ENCODE results near the gene SEH1L.
"Not testable (repeated sequence)": the region's sequence is repeated elsewhere in the genome, so short reads cannot be mapped to it uniquely, and the experiment has no call there.

Gene SEH1L

DNA sequence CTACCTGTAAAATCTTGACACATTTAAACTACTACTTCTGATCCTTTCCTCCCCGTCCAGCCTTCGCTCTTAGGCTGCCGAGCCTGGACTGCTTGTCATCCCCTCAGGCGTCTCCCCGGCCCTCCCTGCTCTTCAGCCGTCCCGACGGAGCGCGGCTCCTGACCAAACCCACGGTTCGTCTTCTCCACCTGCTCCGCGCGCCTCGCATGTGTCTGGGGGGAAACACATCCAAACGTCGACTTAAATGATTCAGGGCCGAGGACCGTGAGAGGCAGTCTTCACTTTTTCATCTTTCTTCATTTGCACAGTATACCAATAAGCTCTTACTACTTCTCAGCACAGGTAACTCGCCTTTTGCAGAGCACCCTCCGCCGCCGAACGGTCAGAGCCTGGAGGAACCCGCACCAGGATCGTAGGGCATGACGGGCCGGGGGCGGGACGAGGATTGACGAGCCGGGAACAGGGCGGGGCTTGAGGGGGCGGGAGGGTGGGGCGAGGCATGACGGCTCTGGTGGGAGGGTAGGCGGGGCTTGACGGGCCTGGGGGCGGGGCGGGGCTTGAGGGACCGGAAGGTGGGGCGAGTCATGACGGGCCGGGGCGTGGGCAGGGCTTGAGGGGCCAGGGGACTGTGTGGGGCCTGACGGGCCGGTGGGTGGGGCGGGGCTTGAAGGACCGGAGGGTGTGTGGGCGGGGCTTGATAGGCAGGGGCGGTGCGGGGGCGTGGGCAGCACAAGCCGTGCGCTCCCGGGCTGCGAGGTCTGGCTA is at the start of gene SEH1L:
Gene SEH1L, plus strand, starts transcription at position 727 of the 765 bp plus-strand sequence. CDS start 111 bp downstream, outside the sequence.
- peak; percentile 98 for DNase-seq

DNA sequence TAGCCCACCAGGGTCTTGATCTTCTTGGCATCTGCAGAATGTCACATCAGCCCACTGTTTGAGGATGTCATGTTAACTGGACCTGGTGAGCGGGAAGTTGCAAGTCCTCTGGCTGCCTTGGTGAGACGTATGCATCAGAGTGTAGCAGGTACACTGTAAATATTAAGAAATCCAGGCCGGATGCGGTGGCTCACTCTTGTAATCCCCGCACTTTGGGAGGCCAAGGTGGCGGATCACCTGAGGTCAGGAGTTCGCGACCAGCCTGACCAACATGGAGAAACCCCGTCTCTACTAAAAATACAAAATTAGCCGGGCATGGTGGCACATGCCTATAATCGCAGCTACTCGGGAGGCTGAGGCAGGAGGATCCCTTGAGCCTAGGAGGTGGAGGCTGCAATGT is 46.6 kb upstream of the SEH1L start:
- DNase-seq, result not testable (repeated sequence)

DNA sequence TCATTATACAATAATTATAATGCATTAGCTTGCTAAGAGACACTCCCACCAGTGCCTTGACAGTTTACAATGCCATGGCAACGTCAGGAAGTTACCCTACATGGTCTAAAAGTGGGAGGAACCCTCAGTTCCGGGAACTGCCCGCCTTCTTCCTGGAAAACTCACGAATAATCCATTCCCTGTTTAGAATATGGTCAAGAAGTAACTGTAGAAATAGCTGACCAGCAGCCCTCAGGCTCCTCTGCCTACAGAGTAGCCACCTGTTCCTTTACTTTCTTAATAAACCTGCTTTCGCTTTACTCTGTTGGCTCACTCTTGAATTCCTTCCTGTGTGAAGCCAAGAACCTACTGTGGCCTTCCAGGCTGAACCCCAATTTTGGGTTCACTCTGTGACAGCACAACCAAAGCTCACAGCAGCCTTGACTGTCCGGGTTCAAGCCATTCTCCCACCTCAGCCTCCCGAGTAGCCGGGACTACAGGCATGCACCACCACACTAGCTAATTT is 43.7 kb upstream of the SEH1L start:
- DNase-seq, result no peak

DNA sequence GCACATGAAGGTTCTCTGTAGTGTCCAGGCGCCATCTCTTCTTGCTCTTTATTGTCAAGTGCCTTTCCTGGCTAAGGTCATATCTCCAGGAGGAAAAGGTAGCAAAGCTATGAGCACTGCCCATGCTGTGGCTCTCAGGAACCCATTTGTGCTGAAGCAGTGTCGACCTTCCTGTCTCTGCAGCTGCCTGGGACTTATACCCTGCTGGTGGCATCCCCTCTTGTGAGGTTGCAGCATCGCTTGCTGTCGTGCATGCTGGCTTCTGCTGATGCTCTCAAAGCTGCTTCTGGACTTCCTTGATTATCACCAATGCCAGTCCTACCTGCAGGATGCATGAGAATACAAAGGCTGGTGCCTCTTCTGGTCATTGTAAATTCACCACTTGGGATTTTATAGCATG is 41.7 kb upstream of the SEH1L start:
- no peak for DNase-seq

DNA sequence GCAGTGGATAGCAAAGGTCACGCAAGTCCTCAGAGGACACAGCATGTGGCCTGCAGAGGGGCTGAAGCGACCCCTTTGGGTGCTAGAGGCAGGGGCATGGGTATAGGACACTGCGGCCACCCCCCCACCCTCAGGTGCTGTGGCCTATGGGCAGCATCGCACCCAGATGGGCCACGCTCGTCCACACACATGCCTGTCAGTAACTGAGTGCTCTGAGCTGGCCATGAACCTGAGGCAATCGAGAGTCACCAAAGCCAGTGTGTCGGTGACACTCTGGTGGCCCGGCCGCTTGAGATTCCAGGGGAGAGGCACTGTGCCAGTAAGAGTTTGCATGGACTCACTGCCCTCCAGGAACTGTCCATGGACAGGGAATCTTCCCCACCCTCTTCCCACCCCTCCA is 41.0 kb upstream of the SEH1L start:
- DNase-seq, result no peak

- no peak for DNase-seq
These were observed 40.4 kb upstream of the SEH1L start for GRCh38 chr18:12907258-12907925.

- DNase-seq, result no peak
These were observed 39.1 kb upstream of the SEH1L start for GRCh38 chr18:12908706-12909105.

DNA sequence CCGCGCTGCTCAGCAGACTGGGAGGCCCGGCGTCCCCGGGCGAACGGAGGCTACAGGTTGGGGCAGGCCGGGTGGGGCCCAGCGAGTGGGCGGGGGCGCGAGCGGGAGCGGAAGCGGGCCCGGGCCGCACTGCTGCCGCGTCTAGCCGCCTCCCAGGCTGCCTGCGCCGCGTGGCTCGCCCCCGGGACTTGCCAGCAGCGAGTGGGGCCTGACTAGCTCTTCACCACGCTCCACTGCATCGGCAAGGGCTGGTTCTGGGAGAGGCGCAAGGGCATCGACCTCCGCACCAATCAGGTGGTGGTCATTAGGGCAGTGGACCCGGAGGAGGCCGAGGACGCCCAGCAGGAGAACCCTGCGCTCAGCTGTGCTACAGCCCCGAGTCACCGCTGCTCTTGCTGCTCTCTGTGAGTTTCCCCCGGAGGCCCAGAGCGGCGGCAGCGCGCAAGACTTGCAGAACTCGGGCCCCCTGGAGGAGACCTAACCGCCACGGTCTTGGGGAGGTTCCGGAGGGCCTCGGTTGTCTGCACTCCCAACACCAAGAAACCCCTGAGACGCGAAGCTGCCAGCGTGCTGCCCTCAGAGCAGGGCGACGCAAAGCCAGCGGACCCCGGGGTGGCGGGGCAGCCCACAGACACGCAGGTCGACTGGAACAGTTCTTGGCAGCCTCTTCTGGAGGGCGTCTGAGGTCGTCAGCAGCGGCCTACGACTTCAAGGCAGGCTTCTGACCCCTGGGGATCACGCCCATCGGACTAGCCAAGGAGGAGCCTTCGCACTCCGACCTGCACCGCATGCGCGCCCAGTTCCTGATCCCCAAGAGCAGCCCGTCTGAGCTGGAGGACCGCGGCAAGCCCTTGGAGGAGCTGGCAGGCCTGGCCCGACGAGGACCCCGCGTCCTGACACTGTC is 36.5 kb upstream of the SEH1L start:
- DNase-seq, result peak; percentile 29

- DNase-seq, result no peak
These were observed 35.7 kb upstream of the SEH1L start for GRCh38 chr18:12911929-12912703.

GRCh38 chr18:12921178-12921577 is 26.6 kb upstream of the SEH1L start:
- DNase-seq, result no peak

- no peak for DNase-seq
These were observed 25.5 kb upstream of the SEH1L start for GRCh38 chr18:12922266-12922665.

GRCh38 chr18:12924616-12925015 is 23.2 kb upstream of the SEH1L start:
- no peak for DNase-seq

DNA sequence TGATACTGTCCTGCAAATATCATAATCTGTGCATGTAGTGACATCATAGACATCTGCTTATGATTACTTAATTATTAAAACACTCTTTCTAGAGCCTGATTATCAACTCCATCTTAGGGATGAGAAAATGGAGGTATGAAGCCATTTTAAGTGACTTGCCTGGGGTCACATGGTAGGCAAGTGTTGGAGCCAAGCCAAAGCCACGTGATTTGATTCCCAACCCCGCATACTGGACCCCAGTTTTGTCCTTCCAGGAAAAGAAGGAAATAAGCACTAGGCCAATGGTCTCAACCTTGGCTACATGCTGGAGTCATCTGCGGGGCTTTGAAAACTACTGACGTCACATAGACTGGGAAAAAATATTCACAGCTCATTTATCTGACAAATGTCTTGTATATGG is 19.6 kb upstream of the SEH1L start:
- no peak for DNase-seq

GRCh38 chr18:12928641-12929040 is 19.2 kb upstream of the SEH1L start:
- DNase-seq, result no peak

DNA sequence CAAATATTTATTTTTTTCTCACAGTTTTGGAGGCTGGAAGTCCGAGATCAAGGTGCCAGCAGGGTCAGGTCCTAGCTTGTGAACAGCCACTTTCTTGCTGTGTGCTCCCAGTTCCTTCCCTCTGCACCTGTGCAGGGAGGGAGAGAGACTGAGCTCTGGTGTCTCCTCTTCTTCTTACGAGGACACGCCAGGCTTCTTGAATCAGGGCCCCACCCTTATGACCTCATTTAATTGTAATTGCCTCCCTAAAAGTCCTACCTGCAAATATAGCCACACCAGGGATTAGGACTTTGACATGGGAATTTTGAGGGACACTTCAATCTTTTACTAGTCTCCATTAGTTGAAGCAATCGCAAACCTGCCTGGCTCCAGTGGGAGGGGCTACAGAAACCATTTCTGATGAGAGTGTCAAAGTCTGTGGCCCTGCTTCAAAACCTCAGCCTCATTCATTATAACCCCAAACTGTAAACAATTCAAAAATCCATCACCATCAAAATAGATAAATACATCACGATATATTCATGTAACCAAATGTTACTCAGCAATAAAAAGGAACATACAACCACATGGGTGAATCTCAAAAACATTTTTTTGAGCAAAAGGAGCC is 18.2 kb upstream of the SEH1L start:
- no peak for DNase-seq

DNA sequence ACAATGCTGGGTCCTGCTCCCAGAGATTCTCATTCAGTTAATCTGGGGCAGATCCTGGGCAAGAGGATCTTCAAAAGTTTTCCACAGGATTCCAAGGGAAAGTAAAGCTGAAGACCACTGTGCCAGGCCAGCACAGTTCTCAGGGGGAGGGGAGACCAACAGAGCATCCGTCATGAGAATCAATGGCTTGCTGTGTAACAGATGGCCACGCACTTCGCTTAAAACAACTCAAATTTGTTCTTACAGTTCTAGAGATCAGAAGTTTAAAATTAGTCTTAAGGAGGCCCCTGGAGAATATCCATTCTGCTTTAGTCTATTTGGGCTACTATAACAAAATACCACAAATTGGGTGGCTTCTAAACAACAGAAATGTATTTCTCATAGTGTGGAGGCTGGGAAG is 17.4 kb upstream of the SEH1L start:
- DNase-seq, result no peak

GRCh38 chr18:12930908-12931307 is 16.9 kb upstream of the SEH1L start:
- DNase-seq, result no peak

DNA sequence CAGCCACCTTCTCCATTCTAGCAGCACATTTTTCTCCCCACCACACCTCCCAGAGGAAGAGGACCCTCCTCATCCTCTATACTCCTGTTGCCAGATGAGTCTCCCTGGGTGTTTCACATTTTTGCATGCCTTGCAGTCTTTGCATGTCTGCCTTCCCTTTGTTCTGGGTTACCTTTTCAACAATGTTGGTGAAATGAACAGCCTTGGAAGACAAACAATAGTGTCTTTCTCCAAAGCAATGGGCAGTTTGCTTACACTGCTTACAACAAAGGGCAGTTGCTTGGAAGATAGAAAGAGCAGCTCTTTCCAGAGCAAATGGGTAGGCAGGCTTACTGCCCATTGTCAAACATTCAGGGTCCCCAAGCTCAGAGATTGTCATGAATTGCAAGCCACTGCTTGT is 14.5 kb upstream of the SEH1L start:
- DNase-seq, result no peak

DNA sequence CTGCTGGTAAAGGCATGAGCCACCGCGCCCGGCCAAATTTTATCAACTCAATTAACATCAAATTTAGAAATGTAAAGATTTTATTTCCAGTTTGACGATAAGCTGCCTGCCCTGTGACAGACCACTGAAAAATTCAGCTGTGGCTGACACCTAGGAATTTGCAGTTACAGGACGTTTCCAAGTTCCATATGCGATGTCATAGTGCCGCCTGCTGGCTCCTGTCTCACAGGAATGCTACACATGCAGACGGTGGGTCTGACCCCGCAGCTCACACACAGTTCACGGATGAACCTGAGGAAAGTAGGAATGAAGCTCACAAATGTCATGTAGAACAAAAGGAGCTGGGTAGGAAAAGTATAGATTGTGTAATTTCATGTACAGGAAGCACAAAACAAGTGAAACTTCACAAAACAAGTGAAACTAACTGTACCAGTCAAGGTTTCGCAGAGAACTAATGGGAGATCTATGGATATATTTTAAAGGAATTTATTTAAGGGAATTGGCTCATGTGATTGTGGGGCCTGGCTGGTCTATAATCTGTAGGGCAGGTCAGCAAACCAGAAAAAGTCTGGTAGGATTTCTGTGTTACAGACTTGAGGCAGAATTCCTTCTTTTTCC is 13.2 kb upstream of the SEH1L start:
- peak; percentile 68 for DNase-seq

- DNase-seq, result no peak
These were observed 8.6 kb upstream of the SEH1L start for GRCh38 chr18:12939162-12939561.

DNA sequence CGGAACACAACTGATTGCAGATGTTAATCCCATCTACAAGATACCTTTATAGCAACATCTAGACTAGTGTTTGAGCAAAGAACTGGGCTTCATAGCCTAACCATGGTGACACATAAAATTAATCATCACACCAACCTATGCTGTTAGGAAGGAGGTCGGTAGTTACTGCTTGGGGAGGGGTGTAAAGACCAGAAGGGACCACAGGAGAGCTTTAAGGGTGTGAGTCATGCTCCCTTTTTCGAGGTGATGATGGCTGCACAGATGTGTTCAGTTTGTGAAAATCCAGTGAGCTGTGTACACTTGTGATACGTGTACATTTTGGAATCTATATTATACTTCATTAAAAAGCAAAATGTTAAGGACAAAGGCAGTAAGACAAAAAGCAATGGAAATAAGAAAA is 4.6 kb upstream of the SEH1L start:
- no peak for DNase-seq

GRCh38 chr18:12944709-12945108 is 3.1 kb upstream of the SEH1L start:
- no peak for DNase-seq
